ENCODE measurements around the gene METTL1.

METTL1 gene

GRCh38 chr12:57764662-57765002, 7.3 kb downstream of the METTL1 start:
- no peaks in the 10 kb centered on the region for H3K27me3 ChIP-seq (ENCODE audit: insufficient read depth, low read depth, severe bottlenecking)
- no peaks in the 10 kb centered on the region for H3K9me3 ChIP-seq (ENCODE audit: severe bottlenecking)
- H3K4me3 ChIP-seq (ENCODE audit: low read depth, low read length), result no peak overlapping the region
- peak overlapping the region; percentile 94 for H3K27ac ChIP-seq
- no peak for DNase-seq
- TF ChIP-seq CTCF (IDR thresholded peaks at IDR 0.05; ENCODE audit: low read depth, low read length), result no peak
- peaks cover 78% of the 10 kb centered on the region for H3K36me3 ChIP-seq

- Histone ChIP-seq H3K4me3 (ENCODE audit: low read depth, low read length) (no peak overlapping the region), H3K27ac (peak overlapping the region; percentile 94), H3K36me3 (peaks cover 76% of the 10 kb centered on the region), H3K27me3 (ENCODE audit: insufficient read depth, low read depth, severe bottlenecking) (no peaks in the 10 kb centered on the region), H3K9me3 (ENCODE audit: severe bottlenecking) (no peaks in the 10 kb centered on the region)
- no peak for DNase-seq
- no peak for TF ChIP-seq CTCF (IDR thresholded peaks at IDR 0.05; ENCODE audit: low read depth, low read length)
Measured at GRCh38 chr12:57763881-57764661, 7.8 kb downstream of the METTL1 start.

GRCh38 chr12:57762463-57762862, 9.4 kb downstream of the METTL1 start:
- H3K27me3 ChIP-seq (ENCODE audit: insufficient read depth, low read depth, severe bottlenecking), result no peaks in the 10 kb centered on the region
- peak; percentile 68 for DNase-seq
- no peak for TF ChIP-seq CTCF (IDR thresholded peaks at IDR 0.05; ENCODE audit: low read depth, low read length)
- H3K4me3 ChIP-seq (ENCODE audit: low read depth, low read length), result 0 out of 2 replicates have a peak overlapping the region, but pooled peaks have one; percentile 17
- H3K27ac ChIP-seq, result peak overlapping the region; percentile 94
- H3K9me3 ChIP-seq (ENCODE audit: severe bottlenecking), result no peaks in the 10 kb centered on the region
- peaks cover 76% of the 10 kb centered on the region for H3K36me3 ChIP-seq

- Histone ChIP-seq H3K4me3 (ENCODE audit: low read depth, low read length) (no peak overlapping the region), H3K9me3 (ENCODE audit: severe bottlenecking) (no peaks in the 10 kb centered on the region), H3K27me3 (ENCODE audit: insufficient read depth, low read depth, severe bottlenecking) (no peaks in the 10 kb centered on the region), H3K27ac (peak overlapping the region; percentile 94), H3K36me3 (peaks cover 76% of the 10 kb centered on the region)
- TF ChIP-seq CTCF (IDR thresholded peaks at IDR 0.05; ENCODE audit: low read depth, low read length), result no peak
- peak; percentile 39 for DNase-seq
Measured at GRCh38 chr12:57761391-57761998, 10.4 kb downstream of the METTL1 start.

GRCh38 chr12:57760347-57760982, 11.4 kb downstream of the METTL1 start:
- DNase-seq, result no peak
- no peak overlapping the region for H3K4me3 ChIP-seq (ENCODE audit: low read depth, low read length)
- H3K27me3 ChIP-seq (ENCODE audit: insufficient read depth, low read depth, severe bottlenecking), result no peaks in the 10 kb centered on the region
- TF ChIP-seq CTCF (IDR thresholded peaks at IDR 0.05; ENCODE audit: low read depth, low read length), result no peak
- no peak overlapping the region for H3K27ac ChIP-seq
- H3K9me3 ChIP-seq (ENCODE audit: severe bottlenecking), result no peaks in the 10 kb centered on the region
- peaks cover 72% of the 10 kb centered on the region for H3K36me3 ChIP-seq
